GM12875 (cell line): ENCODE measurements around the gene MPDU1.

ENCODE experiments used
- H3K4me3 ChIP-seq: one replicate; pipeline ENCODE4 v1.5.1; 2011; ENCODE audit warnings: low read depth, low read length, control low read depth
- CTCF ChIP-seq: IDR thresholded peaks from 2 replicates; pipeline ENCODE4 v1.5.1; 2011; ENCODE audit warnings: low read depth, mild to moderate bottlenecking, control low read depth, inconsistent platforms, low read length, moderate library complexity, borderline replicate concordance; ENCODE audit not compliant: insufficient read depth

The MPDU1 gene

GRCh38 chr17:7561589-7562207, 22.0 kb upstream of the MPDU1 start, which contains the start of gene SENP3:
TSS of gene SENP3 (plus strand) at chr17:7561919. CDS start at chr17:7563077, 1,158 bp downstream.
- H3K4me3 ChIP-seq = peak within 1 kb of the TSS; percentile 87
- TF ChIP-seq CTCF = no peak

GRCh38 chr17:7562208-7562605, 21.4 kb upstream of the MPDU1 start:
- H3K4me3 ChIP-seq = peak overlapping the region; percentile 87
- no peak for TF ChIP-seq CTCF

GRCh38 chr17:7563115-7563869, 20.4 kb upstream of the MPDU1 start:
- no peak for TF ChIP-seq CTCF
- no peak overlapping the region for H3K4me3 ChIP-seq

GRCh38 chr17:7569571-7569970, 14.1 kb upstream of the MPDU1 start:
- no peak for TF ChIP-seq CTCF
- H3K4me3 ChIP-seq = no peak overlapping the region

- no peak overlapping the region for H3K4me3 ChIP-seq
- no peak for TF ChIP-seq CTCF
Measured at GRCh38 chr17:7570351-7570750, 13.3 kb upstream of the MPDU1 start.

GRCh38 chr17:7572338-7572587, 11.4 kb upstream of the MPDU1 start:
- no peak for TF ChIP-seq CTCF
- peak overlapping the region; percentile 73 for H3K4me3 ChIP-seq
